Stomach (tissue), 4 donors: Measurements from ENCODE around the gene SLC25A38.

Source experiments
- EP300 ChIP-seq: sonication (generic); formaldehyde crosslinking; IDR thresholded peaks from one replicate; pipeline ENCODE4 v1.6.1; 2017; ENCODE audit warnings: antibody characterized with exemption
- POLR2A ChIP-seq, 4 donors: fragments of 450-650 bp; IDR thresholded peaks; one replicate each; pipeline ENCODE4 v1.6.1; 2016; ENCODE audit warnings: antibody characterized with exemption in 4 of 4, control low read depth in 2 of 4, mild to moderate bottlenecking in 1 of 4, moderate library complexity in 1 of 4
- TF ChIP-seq, protein P1 (sequence below), 7 experiments: fragments of 450-650 bp in 4 of 7; fragments of 200-600 bp in 3 of 7; sonication (generic) in 3 of 7; IDR thresholded peaks; one replicate each; pipeline ENCODE4 v1.5.1; 2016 to 2019; ENCODE audit warnings: antibody characterized with exemption in 7 of 7, control low read depth in 2 of 7, mild to moderate bottlenecking in 1 of 7

DNA sequence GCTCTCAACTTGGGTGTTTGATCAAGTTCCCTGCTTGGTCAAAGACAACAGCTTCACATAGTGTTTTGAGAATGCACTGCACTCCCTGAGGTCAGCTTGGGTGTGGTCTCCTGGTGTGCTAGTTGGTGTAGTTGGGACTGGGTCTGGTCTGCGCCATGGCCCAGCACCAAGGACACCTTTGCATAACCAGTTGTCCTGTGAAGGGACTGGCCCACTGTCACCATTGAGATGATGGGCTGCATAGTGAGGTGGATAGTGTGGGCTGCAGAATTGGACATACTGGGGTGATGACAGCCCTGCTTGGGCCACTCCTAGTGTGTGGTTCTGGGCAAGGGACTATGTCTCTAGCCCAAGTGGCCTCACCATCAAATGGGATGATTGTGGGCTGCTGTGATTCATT lies 32.8 kb downstream of the SLC25A38 start:
- TF ChIP-seq, protein P1, sequence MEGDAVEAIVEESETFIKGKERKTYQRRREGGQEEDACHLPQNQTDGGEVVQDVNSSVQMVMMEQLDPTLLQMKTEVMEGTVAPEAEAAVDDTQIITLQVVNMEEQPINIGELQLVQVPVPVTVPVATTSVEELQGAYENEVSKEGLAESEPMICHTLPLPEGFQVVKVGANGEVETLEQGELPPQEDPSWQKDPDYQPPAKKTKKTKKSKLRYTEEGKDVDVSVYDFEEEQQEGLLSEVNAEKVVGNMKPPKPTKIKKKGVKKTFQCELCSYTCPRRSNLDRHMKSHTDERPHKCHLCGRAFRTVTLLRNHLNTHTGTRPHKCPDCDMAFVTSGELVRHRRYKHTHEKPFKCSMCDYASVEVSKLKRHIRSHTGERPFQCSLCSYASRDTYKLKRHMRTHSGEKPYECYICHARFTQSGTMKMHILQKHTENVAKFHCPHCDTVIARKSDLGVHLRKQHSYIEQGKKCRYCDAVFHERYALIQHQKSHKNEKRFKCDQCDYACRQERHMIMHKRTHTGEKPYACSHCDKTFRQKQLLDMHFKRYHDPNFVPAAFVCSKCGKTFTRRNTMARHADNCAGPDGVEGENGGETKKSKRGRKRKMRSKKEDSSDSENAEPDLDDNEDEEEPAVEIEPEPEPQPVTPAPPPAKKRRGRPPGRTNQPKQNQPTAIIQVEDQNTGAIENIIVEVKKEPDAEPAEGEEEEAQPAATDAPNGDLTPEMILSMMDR (IDR thresholded peaks at IDR 0.05) = no peak
- TF ChIP-seq EP300 = no peak
- TF ChIP-seq POLR2A (IDR thresholded peaks at IDR 0.05) = no peak
